Measurements from ENCODE around the gene COL4A2. TPM values are rescaled to one million over a fixed set of nuclear protein-coding genes. Genes with fewer than 3 reads are reported as not detected.

COL4A2 gene
- total RNA-seq, 1 donor, result 0.21 TPM

- no peak overlapping the region for H3K4me3 ChIP-seq (ENCODE audit: low read length)
- peaks cover 6% of the 10 kb centered on the region for H3K27me3 ChIP-seq (ENCODE audit: insufficient read depth, low read length)
- H3K9me3 ChIP-seq (ENCODE audit: low read depth, low read length), result no peaks in the 10 kb centered on the region
- H3K4me1 ChIP-seq (ENCODE audit: insufficient read depth, low read length), result no peaks in the 10 kb centered on the region
These were observed 40.1 kb upstream of the COL4A2 start for GRCh38 chr13:110266983-110267382.

- Histone ChIP-seq H3K27me3 (ENCODE audit: insufficient read depth, low read length) (peaks cover under 1% of the 10 kb centered on the region), H3K4me1 (ENCODE audit: insufficient read depth, low read length) (no peaks in the 10 kb centered on the region), H3K4me3 (ENCODE audit: low read length) (no peak overlapping the region), H3K9me3 (ENCODE audit: low read depth, low read length) (no peaks in the 10 kb centered on the region)
These were observed 39.0 kb upstream of the COL4A2 start for GRCh38 chr13:110268061-110268460.

- Histone ChIP-seq H3K27me3 (ENCODE audit: insufficient read depth, low read length) (no peaks in the 10 kb centered on the region), H3K4me1 (ENCODE audit: insufficient read depth, low read length) (no peaks in the 10 kb centered on the region), H3K9me3 (ENCODE audit: low read depth, low read length) (no peaks in the 10 kb centered on the region), H3K4me3 (ENCODE audit: low read length) (no peak overlapping the region)
These were observed 38.4 kb upstream of the COL4A2 start for GRCh38 chr13:110268576-110269185.

GRCh38 chr13:110269509-110270185 is 37.4 kb upstream of the COL4A2 start:
- H3K9me3 ChIP-seq (ENCODE audit: low read depth, low read length), result no peaks in the 10 kb centered on the region
- H3K27me3 ChIP-seq (ENCODE audit: insufficient read depth, low read length), result no peaks in the 10 kb centered on the region
- no peak overlapping the region for H3K4me3 ChIP-seq (ENCODE audit: low read length)
- H3K4me1 ChIP-seq (ENCODE audit: insufficient read depth, low read length), result no peaks in the 10 kb centered on the region

- no peaks in the 10 kb centered on the region for H3K9me3 ChIP-seq (ENCODE audit: low read depth, low read length)
- H3K4me1 ChIP-seq (ENCODE audit: insufficient read depth, low read length), result no peaks in the 10 kb centered on the region
- no peak overlapping the region for H3K4me3 ChIP-seq (ENCODE audit: low read length)
- no peaks in the 10 kb centered on the region for H3K27me3 ChIP-seq (ENCODE audit: insufficient read depth, low read length)
These were observed 36.6 kb upstream of the COL4A2 start for GRCh38 chr13:110270507-110270906.

GRCh38 chr13:110271313-110271712 is 35.8 kb upstream of the COL4A2 start:
- no peaks in the 10 kb centered on the region for H3K27me3 ChIP-seq (ENCODE audit: insufficient read depth, low read length)
- H3K4me1 ChIP-seq (ENCODE audit: insufficient read depth, low read length), result no peaks in the 10 kb centered on the region
- no peaks in the 10 kb centered on the region for H3K9me3 ChIP-seq (ENCODE audit: low read depth, low read length)
- no peak overlapping the region for H3K4me3 ChIP-seq (ENCODE audit: low read length)

GRCh38 chr13:110272227-110272626 is 34.9 kb upstream of the COL4A2 start:
- Histone ChIP-seq H3K4me3 (ENCODE audit: low read length) (no peak overlapping the region), H3K4me1 (ENCODE audit: insufficient read depth, low read length) (no peaks in the 10 kb centered on the region), H3K27me3 (ENCODE audit: insufficient read depth, low read length) (no peaks in the 10 kb centered on the region), H3K9me3 (ENCODE audit: low read depth, low read length) (no peaks in the 10 kb centered on the region)

GRCh38 chr13:110272651-110273050 is 34.4 kb upstream of the COL4A2 start:
- Histone ChIP-seq H3K4me1 (ENCODE audit: insufficient read depth, low read length) (no peaks in the 10 kb centered on the region), H3K4me3 (ENCODE audit: low read length) (no peak overlapping the region), H3K9me3 (ENCODE audit: low read depth, low read length) (no peaks in the 10 kb centered on the region), H3K27me3 (ENCODE audit: insufficient read depth, low read length) (no peaks in the 10 kb centered on the region)

- Histone ChIP-seq H3K27me3 (ENCODE audit: insufficient read depth, low read length) (no peaks in the 10 kb centered on the region), H3K9me3 (ENCODE audit: low read depth, low read length) (no peaks in the 10 kb centered on the region), H3K4me3 (ENCODE audit: low read length) (no peak overlapping the region)
These were observed 33.8 kb upstream of the COL4A2 start for GRCh38 chr13:110273254-110273653.

GRCh38 chr13:110274687-110275086 is 32.4 kb upstream of the COL4A2 start:
- H3K27me3 ChIP-seq (ENCODE audit: insufficient read depth, low read length), result no peaks in the 10 kb centered on the region
- H3K4me1 ChIP-seq (ENCODE audit: insufficient read depth, low read length), result no peaks in the 10 kb centered on the region
- H3K4me3 ChIP-seq (ENCODE audit: low read length), result no peak overlapping the region
- no peaks in the 10 kb centered on the region for H3K9me3 ChIP-seq (ENCODE audit: low read depth, low read length)

More at GRCh38 chr13:110273254-110273653, 33.8 kb upstream of the COL4A2 start:
- no peaks in the 10 kb centered on the region for H3K4me1 ChIP-seq (ENCODE audit: insufficient read depth, low read length)

- no peaks in the 10 kb centered on the region for H3K9me3 ChIP-seq (ENCODE audit: low read depth, low read length)
- H3K4me1 ChIP-seq (ENCODE audit: insufficient read depth, low read length), result no peaks in the 10 kb centered on the region
- H3K27me3 ChIP-seq (ENCODE audit: insufficient read depth, low read length), result no peaks in the 10 kb centered on the region
- H3K4me3 ChIP-seq (ENCODE audit: low read length), result no peak overlapping the region
These were observed 31.0 kb upstream of the COL4A2 start for GRCh38 chr13:110275931-110276552.

- no peaks in the 10 kb centered on the region for H3K9me3 ChIP-seq (ENCODE audit: low read depth, low read length)
- H3K27me3 ChIP-seq (ENCODE audit: insufficient read depth, low read length), result no peaks in the 10 kb centered on the region
- H3K4me3 ChIP-seq (ENCODE audit: low read length), result no peak overlapping the region
- H3K4me1 ChIP-seq (ENCODE audit: insufficient read depth, low read length), result no peaks in the 10 kb centered on the region
These were observed 30.5 kb upstream of the COL4A2 start for GRCh38 chr13:110276553-110276950.

- no peaks in the 10 kb centered on the region for H3K4me1 ChIP-seq (ENCODE audit: insufficient read depth, low read length)
- H3K9me3 ChIP-seq (ENCODE audit: low read depth, low read length), result no peaks in the 10 kb centered on the region
- no peaks in the 10 kb centered on the region for H3K27me3 ChIP-seq (ENCODE audit: insufficient read depth, low read length)
- H3K4me3 ChIP-seq (ENCODE audit: low read length), result no peak overlapping the region
These were observed 29.6 kb upstream of the COL4A2 start for GRCh38 chr13:110277357-110277975.

- no peaks in the 10 kb centered on the region for H3K27me3 ChIP-seq (ENCODE audit: insufficient read depth, low read length)
- H3K4me3 ChIP-seq (ENCODE audit: low read length), result no peak overlapping the region
- H3K9me3 ChIP-seq (ENCODE audit: low read depth, low read length), result no peaks in the 10 kb centered on the region
- no peaks in the 10 kb centered on the region for H3K4me1 ChIP-seq (ENCODE audit: insufficient read depth, low read length)
These were observed 28.2 kb upstream of the COL4A2 start for GRCh38 chr13:110278859-110279258.

- Histone ChIP-seq H3K4me3 (ENCODE audit: low read length) (no peak overlapping the region), H3K9me3 (ENCODE audit: low read depth, low read length) (no peaks in the 10 kb centered on the region), H3K4me1 (ENCODE audit: insufficient read depth, low read length) (no peaks in the 10 kb centered on the region), H3K27me3 (ENCODE audit: insufficient read depth, low read length) (no peaks in the 10 kb centered on the region)
These were observed 27.4 kb upstream of the COL4A2 start for GRCh38 chr13:110279684-110280083.
